Stimulated activated CD8-positive, alpha-beta memory T cell treated with anti-CD3 and anti-CD28 coated beads, Interleukin-4, amount 100 ng/mL, for 1 hour (primary cell): ENCODE measurements around the gene CREB3.

Experiments used
- DNase-seq, 2 donors: peaks; one replicate each; pipeline ENCODE4 v3.0.0-alpha.2; 2020; ENCODE audit warnings: low read depth in 2 of 2, low spot score in 1 of 2

CREB3 gene

GRCh38 chr9:35725362-35725761 lies 7.1 kb upstream of the CREB3 start:
- DNase-seq, result no peak

- DNase-seq, result no peak
Measured at GRCh38 chr9:35726931-35727330, 5.5 kb upstream of the CREB3 start.

GRCh38 chr9:35727676-35728040 lies 4.8 kb upstream of the CREB3 start:
- DNase-seq, result no peak

- no peak for DNase-seq
Measured at GRCh38 chr9:35728041-35728971, 4.2 kb upstream of the CREB3 start.

- DNase-seq, result no peak
Measured at GRCh38 chr9:35729101-35729500, 3.4 kb upstream of the CREB3 start.

GRCh38 chr9:35729700-35730485 lies 2.6 kb upstream of the CREB3 start:
- no peak for DNase-seq

- DNase-seq, result no peak
Measured at GRCh38 chr9:35730486-35730854, 2.0 kb upstream of the CREB3 start.

GRCh38 chr9:35731415-35732184 lies 866 bp upstream of the CREB3 start:
- DNase-seq, result no peak

- no peak for DNase-seq
Measured at GRCh38 chr9:35732800-35733541, 505 bp downstream of the CREB3 start.

- DNase-seq, result no peak
Measured at GRCh38 chr9:35734096-35734495, 1.6 kb downstream of the CREB3 start.

GRCh38 chr9:35736201-35736633 lies 3.8 kb downstream of the CREB3 start:
- DNase-seq, result no peak

GRCh38 chr9:35737143-35737542 lies 4.7 kb downstream of the CREB3 start:
- no peak for DNase-seq

- DNase-seq, result no peak
Measured at GRCh38 chr9:35738186-35738585, 5.7 kb downstream of the CREB3 start.

- DNase-seq, result no peak
Measured at GRCh38 chr9:35738924-35739323, 6.5 kb downstream of the CREB3 start.

- no peak for DNase-seq
Measured at GRCh38 chr9:35740243-35740642, 7.8 kb downstream of the CREB3 start.

GRCh38 chr9:35741740-35742139 lies 9.3 kb downstream of the CREB3 start:
- no peak for DNase-seq

- no peak for DNase-seq
Measured at GRCh38 chr9:35743452-35743851, 11.0 kb downstream of the CREB3 start.

GRCh38 chr9:35743880-35744518 lies 11.5 kb downstream of the CREB3 start:
- no peak for DNase-seq

- no peak for DNase-seq
Measured at GRCh38 chr9:35745569-35745968, 13.1 kb downstream of the CREB3 start.

GRCh38 chr9:35746583-35746982 lies 14.1 kb downstream of the CREB3 start:
- DNase-seq, result no peak
